ENCODE data around the gene C15orf61.

Gene C15orf61

DNA sequence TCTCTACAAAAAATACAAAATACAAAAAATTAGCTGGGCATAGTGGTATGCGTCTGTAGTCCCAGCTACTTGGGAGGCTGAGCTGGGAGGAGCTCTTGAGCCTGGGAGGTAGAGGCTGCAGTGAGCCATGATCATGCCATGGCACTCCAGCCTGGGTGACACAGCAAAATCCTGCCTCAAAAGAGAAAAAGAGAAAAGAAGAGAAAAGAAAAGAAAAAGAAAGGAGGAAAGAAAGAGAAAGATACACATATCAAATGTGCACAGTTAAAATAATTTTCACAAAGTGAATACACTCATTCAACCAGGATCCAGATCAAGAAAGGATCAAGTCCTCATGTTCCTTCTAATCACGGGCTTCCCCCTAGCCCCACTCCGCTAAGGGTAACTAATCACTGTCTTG is 5.8 kb upstream of the C15orf61 start:
- DNase-seq = no peak

DNA sequence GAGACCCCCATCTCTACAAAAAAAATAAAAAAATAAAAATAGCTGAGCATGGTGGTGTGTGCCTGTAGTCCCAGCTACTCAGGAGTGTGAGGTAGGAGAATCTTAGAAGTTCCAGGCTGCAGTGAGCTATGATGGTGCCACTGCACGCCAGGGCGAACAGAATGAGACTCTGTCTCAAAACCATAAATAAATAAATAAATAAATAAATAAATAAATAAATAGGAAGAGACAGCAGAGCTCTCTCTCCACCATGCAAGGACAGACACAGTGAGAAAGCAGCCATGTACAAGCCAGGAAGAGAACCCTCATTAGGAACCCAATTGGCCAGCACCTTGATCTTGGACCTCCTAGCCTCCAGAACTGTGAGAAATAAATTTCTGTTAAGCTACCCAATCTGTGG is 5.4 kb upstream of the C15orf61 start:
- DNase-seq = no peak

DNA sequence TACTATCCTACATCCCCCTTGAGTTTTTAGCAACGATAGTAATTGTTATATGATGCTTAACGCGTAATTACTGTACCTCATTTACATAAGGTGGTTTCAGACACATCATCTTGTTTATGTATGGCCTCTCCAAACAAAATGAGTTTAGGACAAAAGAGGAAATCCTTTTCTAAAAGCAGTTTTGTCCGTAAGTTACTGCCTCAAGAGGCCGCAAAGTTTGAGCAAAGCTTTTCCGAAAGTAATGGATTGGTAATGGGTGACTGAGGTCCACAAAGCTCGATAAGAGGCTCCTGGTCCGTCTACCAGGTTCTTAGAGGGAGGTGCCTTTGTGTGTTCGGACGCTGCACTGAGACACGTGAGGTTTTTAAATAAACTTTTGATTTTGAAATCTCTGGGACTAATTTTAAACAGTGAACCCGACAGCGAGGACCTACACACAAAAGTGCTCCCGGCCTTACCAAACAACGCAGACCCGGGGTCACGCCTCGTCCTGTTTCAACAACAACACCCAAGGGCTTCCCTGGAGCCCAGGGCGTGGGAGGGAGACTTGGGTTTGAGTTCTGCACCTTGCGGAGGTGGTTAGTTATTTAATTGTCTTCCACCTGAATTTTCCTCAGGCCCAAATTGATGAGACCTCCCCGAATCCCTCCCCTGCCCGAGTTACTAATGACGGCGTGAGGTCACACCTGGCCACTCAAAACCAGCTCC is 456 bp upstream of the C15orf61 start:
- DNase-seq = no peak

DNA sequence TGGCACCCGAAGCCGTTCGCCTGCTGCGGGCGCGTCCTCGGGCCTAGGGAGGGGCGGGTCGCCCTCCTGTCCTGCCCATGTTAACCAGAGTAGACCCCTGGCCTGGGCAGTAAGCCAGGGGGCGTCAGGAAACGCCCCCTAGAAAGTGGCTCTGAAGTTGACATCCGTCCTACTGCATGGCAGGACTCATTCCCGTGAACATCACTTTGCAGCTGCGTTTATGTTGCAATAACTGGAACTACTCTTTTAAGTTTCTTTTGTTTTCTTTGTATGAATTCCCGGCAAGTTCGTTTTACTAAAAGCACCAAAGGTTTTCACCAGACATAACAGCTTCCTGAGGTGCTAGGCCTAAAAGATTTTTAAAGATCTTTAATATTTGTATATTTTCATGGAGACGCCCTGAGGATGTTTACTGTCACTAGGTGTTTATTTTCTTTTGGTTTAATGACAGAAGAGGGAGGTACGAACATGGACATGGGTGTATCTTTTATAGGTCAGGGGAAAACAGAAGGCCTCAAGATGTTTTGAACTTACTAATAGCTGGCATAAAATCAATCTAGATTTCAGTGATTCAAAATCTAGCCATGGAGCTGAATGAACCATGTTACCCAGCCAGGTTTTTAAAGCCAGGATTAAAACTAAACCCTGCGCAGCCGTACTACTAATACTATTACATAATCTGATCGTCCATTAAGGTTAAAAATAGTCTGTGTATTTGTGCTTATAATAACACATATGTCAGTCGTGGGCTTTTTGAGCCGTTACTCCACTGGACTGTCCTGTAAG is 1.0 kb downstream of the C15orf61 start:
- no peak for DNase-seq

DNA sequence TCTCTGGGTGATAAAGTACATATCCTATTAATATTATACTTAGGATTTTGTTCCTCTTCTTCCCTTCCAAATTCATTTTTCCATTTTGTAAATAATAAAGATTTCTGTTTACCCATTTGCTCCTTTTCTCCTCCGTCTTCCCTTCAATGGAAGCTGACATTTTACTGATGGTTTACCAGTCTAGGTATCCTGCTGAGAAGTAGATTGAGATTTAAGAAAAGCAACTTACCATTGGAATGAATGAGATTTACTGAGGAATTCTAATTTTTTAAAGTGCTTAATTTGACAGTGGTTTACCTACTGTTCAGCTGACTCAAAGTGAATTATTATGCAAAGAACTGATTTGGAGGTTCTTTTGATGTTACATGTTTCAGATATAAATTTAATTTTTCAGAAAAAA is 2.4 kb downstream of the C15orf61 start:
- no peak for DNase-seq

DNA sequence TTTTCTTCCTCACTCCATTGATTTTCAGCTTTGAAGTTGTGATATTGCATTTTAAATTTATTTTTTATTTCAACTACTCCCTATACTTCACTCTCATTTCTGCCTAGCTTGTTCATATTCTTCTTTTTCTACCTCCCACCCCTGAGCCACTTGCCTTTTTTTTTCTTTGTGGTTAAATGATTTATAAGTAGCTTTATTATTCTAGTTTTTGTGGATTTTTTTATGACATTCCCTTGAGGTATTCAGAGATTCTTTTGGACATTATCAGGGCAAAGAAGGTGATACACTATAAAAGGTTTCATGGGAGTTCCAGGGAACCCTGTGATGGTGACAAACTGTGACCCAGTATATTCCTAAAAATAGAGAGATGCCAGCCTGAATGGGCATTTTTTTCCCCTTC is 3.3 kb downstream of the C15orf61 start:
- no peak for DNase-seq

DNA sequence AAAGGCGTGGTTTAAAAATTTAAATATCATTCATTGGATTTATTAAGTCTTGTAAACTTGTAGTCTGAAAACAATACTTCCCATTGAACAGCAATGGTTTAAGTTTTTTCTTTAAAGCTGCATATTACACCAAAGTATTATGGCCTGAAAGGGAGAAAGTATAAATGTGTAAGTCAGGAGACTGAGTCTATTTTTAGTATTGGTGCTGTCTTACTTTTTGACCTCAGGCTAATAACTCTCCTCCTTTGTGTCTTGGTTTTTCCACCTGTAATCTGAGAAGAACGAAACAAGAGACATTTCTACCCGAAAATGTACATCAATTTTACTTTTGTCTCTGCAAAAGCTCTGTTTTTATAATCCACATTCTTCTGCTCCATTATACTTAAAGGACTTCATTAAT is 7.6 kb downstream of the C15orf61 start:
- DNase-seq = no peak

DNA sequence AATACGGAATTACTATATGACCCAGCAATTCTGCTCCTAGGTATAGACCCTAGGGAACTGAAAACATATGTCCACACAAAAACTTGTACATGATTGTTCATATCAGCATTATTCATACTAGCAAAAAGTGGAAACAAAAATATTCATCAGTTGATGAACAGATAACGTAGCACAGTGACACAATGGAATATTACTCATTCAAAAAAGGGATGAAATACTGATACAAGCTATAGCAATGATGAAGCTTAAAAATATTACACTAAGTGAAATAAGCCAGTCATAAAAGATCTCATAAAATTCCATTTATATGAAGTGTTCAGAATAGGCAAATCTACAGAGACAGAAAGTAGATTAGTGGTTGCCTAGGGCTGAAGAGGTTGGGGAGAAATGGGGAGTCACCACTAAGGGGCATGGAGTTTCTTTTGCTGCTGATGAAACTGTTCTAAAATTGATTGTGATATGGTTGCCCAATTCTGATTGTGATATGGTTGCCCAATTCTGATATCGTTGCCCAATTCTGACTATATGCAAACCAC is 10.5 kb downstream of the C15orf61 start:
- DNase-seq = no peak

DNA sequence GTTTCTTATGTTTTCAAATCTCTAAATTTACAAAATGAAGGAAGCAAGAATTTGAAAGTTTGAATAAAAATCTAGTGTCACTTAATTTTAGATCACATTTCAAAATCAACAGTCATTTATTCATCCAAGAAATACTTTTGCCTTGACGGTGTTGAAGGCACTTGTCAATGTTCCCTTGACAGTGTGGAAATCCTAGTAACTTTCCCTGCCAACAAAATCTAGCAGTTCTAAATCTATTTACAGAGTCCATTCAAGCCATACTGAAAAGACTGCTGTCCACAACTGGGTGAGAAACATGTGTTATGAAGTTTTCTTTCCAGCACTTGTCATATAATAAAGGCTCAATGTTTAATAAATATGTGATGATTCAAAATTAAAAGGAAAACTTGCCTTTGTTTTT is 12.9 kb downstream of the C15orf61 start:
- DNase-seq = no peak

DNA sequence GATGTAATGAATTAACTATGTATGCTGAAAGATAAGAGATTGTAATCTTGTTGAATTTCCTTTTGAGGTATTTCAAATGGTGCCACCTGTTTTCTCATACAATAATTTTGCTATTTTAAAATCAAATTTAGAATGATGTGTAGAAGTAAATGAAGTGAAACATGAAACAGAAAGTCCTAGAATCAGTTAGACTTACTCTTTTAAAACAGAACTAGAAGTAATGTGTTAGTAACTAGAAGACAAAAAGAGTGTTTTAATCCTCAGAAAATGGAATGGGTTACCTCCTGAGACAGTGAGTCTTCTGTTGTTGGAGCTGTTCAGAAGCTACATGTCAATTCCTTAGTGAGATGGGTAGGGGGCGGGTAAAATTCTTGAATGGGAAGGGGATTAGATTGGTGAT is 13.4 kb downstream of the C15orf61 start:
- no peak for DNase-seq

DNA sequence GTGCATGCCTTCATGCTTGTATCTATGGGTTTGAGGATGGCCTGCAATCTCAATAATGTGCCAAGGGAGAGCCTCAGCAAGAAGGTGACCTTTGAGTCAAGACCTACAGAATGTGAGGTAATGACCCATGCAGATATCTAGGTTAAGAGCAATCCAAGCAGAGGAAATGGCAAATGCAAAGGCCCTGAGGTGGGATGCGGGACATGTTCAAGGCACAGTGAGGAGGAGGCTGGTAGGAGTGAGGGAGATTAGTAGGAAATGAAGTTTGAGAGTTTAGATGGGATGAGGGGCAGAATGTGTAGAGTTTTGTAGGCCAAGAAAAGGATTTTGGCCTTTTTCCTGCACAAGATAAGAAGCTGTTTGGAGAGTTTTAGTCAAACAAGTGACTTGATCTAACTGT is 16.8 kb downstream of the C15orf61 start:
- no peak for DNase-seq

DNA sequence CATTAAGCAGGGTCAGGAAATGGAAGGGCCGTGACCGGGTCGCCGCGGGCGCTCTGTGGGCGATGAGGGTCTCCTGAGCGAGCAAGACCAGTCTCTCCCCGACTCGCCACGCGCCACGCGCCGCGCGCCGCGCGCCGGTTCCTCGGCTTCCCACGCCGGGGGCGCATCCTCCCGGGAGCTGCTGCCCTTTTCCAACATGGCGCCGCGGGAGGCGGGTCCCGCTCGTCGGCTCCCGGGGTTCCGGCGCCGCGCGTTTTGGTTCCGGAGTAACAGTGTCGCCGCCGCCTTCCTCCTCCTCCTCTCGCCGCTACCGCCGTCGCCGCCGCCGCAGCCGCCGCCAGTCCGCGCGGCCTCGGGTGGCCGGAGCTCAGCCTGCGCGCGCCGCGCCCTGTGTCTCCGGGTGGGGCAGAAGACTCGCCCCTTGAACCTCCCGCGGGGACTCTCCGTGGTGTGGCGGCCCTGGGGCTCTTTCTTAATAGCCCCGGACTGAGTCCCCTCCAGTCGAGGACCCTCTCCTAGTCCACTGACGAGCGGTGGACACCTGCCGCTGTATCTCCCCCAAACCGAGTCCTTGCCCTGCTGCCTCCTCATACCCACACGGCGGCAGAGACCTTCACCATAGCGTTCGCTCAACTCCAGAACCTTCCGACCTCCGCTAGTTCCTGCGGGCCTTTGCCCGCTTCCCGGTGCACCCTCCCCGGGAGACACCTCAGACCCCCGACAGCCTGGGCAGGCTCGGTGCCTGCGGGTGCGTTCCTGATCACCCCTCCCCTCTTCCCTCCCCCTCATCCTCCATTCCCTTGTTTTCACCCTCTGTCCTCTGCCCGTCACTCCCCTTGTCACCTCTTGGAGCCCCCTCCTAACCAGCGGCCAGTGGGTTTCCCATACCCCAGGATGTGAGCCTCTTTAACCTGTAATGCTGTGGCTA is 21.8 kb downstream of the C15orf61 start, which contains the start of gene MAP2K5:
Gene MAP2K5, plus strand, starts transcription at position 284 of the 928 bp plus-strand sequence. Its CDS starts 633 bp downstream, at position 917.
- peak; percentile 65 to 83 for DNase-seq

DNA sequence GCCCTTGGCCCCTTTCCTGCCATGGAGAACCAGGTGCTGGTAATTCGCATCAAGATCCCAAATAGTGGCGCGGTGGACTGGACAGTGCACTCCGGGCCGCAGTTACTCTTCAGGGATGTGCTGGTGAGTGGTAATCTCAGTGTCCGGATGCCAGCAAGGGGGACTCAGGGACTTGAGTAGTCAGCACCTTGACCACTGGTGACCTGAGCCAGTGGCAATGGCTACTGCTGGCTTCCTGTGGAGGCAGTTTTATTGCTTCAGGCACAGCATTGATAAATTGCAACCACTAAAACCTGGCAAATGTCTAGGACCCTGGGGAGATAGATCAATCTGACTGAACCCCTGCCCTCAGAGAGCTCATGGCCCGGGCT is 22.4 kb downstream of the C15orf61 start:
- no peak for DNase-seq

DNA sequence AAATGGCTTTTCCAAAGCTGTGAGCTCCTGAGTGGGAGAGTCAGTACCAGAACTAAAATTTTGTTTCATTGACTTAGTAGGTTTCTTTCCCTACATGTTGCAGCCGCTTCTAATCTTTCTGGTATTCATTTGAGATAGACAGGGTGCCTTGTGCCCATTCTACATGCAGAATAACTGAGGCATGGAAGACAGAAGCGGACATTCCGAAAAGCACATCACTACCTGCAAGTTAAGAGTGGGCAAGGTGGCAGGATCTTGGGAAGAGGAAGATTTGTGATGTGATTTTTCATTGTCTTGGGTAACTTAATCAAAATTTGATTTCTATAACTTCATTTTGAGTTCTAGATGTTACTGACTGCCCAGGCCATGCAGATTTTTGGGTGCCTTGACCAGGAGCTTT is 23.5 kb downstream of the C15orf61 start:
- DNase-seq = no peak

DNA sequence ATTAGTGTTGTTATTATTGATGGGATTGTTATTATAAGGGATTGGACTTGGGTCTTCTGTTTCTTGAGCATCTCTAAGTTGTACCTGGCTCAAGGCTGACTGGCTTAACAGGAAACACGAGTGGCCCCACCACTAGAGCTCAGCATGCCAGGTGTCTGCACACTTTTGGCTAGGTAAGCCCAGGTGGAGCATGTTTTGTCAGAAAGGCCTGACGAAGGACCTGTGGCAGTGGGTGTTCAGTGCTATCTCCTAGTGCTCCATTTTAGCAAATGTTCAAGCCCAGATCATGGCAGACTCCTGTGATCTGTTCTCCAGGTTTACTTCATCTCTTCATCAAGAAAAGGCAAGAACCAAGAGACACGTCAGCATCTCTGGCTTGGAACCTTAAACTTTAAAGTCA is 24.9 kb downstream of the C15orf61 start:
- DNase-seq = no peak

DNA sequence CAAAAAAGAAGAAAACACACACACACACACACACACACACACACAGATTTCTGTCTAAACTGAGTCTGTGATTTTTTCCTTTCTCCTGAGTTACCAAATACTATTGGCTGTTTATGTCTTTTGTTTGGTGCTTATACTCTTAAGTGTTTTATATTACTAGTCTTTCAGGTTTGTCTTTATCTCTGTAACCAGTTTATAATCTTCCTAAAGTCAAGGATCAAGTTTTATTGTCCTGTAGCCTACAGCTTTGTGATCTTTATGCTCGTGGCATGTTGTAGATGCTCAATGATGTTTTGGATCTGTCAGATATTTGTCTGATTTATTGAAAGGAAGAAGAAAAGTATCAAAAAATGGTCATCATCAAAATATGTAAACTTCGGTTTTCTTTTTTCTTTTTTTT is 26.1 kb downstream of the C15orf61 start:
- DNase-seq = no peak

DNA sequence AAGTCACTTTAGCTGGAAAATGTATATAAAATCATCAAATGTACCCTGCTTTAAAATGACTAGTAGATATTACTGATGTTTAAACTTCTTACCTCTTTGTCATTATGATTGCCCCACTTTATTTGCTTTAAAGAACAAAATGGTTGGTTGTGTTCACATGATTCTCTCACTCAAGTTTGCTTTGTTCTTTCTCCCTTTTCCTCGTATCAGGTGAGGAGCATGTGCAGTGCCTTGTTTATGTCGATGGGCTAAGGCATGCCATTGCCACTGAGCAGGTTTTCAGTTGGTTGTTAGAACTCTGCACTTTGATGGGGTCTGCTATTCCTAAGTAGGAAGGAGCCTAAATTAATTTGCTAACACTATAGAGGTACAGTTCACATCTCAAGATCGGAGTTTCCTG is 26.9 kb downstream of the C15orf61 start:
- no peak for DNase-seq

DNA sequence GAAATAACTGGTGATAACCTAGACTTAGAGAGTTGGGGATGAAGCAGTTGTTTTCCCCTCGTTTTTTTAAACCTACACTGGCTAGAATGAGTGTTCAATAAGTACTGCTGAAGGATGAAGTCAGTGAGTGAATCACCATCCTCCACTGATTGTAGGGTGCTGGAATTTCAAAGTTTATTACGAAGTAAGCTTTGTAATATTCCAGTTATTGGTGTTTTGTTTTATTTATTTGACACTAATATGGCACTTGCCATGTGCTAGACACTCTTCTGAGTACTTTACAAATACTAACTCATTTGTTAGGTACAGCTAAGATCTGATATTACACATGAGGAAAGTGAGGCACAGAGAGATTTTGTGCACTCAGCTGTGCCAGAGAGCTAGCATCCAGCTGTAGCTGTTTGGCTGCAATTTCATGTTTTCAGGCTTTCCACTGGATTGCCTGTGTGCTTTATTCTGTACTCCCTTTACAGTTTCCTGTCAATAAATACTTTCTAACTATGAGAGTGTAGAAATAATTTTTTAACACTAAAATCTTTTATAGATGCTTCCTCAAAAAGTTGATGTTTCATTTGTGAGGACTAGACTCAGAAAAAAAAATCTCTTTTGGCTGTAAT is 27.4 kb downstream of the C15orf61 start:
- no peak for DNase-seq

DNA sequence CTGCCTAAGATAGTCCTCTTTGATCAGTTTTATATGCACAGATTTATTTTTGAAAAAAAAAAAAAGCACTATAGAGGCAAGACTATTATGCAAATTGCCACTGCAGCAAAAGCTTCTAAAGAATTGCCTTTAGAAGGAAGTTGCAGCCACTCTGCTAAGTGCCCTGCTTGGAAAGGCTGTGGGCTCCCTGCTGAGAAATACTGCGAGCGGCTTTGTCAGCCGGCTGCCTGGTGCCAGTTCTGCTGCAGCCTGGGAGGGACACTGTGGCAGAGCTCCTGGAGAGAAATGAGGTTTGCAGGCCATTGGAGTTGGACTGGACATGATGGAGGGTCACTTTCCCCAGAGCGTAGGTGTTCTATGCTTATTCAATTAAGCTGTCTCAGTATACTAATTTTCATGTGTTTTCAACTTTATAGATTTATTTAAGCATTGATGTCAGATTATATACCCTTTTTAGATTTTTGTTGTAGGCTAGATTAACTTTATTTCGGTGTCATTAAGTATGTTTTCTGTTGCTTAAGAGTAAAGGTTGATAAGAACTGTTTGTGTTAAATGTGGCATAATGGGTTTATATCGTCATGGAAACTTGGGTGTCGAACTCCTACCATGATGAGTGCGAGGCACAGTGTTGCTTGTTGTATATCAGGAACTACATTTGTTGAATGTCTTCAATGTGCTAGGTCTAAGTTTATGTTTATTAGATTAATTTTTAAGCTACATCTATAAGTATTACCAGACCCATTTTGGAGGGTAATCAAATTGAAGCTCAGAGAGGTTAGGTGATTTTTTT is 28.1 kb downstream of the C15orf61 start:
- peak; percentile 68 to 90 for DNase-seq

DNA sequence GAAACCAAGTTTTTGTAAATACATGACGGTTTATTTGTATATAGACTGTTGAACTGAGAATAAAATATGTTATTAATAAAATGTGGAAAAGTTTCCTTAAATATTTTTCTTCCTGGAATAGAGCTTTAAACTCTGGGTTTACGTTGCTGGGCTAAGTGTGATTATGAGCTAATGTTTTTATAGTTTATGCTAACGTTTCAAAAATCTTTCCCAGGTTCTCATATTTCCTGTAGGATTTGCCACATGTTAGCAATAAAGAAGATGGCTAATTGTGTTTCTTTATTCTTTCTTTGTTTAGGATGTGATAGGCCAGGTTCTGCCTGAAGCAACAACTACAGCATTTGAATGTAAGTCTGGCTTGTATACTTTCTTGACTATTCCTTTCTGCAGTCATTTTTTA is 28.8 kb downstream of the C15orf61 start:
- DNase-seq = no peak

DNA sequence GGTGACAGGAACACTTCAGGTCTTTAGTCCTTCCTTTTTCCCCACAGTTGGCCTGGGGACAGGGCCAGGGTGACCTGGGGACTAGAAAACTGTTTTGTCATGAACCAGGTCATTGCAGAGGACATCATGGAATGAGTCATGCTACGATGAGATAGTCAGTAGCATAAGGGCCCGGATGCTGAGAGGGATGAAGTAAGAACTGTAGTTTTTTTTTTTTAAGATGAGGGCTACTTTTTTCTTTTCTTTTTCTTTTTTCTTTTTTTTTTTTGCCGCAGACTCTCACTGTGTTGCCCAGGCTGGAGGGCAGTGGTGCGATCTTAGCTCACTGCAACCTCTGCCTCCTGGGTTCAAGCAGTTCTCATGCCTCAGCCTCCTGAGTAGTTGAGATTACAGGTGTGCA is 29.6 kb downstream of the C15orf61 start:
- no peak for DNase-seq

DNA sequence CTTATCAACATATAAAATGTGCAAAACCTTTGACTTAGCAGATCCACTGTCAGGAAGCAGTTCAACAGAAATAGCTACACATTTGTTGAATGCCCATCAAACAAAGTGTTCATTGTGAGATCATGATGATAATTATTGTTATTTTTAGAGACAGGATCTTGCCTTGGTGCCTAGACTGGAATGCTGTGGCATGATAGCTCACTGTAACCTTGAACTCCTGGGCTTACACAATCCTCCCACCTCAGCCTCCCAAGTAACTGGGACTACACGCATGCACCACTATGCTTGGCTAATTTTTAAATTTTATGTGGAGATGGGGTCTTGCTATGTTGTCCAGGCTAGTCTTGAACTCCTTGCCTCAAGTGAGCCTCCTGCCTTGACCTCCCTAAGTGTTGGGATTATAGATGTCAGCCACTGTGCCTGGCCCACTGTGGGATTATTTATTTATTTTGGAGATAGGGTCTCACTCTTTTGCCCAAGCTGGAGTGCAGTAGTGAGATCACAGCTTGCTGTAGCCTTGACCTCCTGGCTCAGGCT is 30.3 kb downstream of the C15orf61 start:
- no peak for DNase-seq
